RWPE1 (cell line): Measurements from ENCODE around the gene FEN1.

Experiments used
- CTCF ChIA-PET: fragments of 350-600 bp; sonication (Branson Sonifier 250); formaldehyde crosslinking; extraction: SDS; loops from one replicate; lab custom pipeline; 2021; lab: Yijun Ruan, JAX
- POLR2A ChIA-PET: fragments of 400-600 bp; formaldehyde crosslinking; extraction: SDS; loops from one replicate; lab custom pipeline; 2020; ENCODE audit warnings: antibody characterized with exemption; ENCODE audit not compliant: low non-redundant PET; lab: Yijun Ruan, JAX
- DNase-seq: peaks from one replicate; pipeline ENCODE4 v3.0.0; 2012; ENCODE audit warnings: low spot score
- H3K27ac ChIP-seq: fragments of 450-650 bp; 2 replicates; pipeline ENCODE4 v1.5.1; 2017
- TF ChIP-seq, protein P1 (sequence below): fragments of 450-650 bp; conservative IDR thresholded peaks from 2 replicates; pipeline ENCODE4 v1.5.1; 2017; ENCODE audit warnings: low read depth, mild to moderate bottlenecking

Gene FEN1

DNA sequence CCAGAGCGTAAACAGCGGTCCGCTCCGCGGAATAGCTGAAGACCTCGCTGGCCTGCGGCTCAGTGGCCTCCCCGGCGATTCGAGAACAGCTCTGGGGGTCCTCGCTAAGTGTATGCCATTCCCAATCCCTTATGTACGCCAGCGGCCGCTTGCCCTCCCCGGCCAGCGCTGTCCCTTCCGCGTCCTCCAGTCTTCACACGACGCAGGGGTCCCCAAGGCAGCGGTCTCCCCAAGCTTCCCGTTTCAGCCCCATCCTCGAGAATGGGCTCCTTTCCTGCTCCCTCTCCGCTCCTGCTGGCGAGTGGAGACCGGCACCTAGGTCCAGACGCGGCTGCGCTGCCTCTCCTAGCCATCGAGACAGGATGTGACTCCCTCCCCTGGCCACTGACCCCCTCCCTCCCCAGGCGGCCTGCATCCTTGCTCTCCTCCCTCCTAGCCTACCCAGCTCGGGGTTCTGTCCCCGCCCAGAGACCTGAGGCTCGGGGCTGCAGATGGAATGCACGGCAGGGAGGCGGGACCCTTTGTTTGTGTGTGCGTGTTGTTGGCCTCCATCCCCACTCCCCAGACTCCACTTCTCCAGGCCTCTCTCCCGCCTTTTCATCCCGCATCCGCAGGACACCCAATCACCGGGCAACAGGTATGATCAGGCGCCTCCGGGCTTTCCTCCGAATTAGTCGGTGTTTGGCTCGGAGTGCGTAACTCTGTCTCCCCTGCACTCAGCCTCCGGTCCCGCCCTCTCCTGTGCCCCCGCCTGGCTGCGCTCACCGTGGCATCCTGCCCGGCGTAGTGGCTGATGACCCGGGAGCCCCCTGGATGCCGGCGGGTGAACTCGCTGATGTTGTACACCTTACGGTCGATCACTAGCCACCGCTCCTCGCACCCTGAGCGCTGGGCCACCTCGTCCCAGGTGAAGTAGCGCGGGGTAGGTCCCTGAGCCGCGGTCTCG lies 23.4 kb downstream of the FEN1 start:
- TF ChIP-seq, protein P1, sequence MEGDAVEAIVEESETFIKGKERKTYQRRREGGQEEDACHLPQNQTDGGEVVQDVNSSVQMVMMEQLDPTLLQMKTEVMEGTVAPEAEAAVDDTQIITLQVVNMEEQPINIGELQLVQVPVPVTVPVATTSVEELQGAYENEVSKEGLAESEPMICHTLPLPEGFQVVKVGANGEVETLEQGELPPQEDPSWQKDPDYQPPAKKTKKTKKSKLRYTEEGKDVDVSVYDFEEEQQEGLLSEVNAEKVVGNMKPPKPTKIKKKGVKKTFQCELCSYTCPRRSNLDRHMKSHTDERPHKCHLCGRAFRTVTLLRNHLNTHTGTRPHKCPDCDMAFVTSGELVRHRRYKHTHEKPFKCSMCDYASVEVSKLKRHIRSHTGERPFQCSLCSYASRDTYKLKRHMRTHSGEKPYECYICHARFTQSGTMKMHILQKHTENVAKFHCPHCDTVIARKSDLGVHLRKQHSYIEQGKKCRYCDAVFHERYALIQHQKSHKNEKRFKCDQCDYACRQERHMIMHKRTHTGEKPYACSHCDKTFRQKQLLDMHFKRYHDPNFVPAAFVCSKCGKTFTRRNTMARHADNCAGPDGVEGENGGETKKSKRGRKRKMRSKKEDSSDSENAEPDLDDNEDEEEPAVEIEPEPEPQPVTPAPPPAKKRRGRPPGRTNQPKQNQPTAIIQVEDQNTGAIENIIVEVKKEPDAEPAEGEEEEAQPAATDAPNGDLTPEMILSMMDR: no peak
- peak; percentile 82 for DNase-seq
- CTCF ChIA-PET: interaction anchor here (0.6 to 1.7 kb wide), 3 partner anchors 13 to 816 kb away, joined by 3 to 5 read pairs (median 3); no protein-coding TSS in a partner anchor
- POLR2A ChIA-PET: interaction anchor here (0.5 to 1.2 kb wide), 2 partner anchors 24 to 785 kb away, joined by 4 to 8 read pairs; partner anchors contain the start of gene TMEM258
- peak overlapping the region; percentile 97 for H3K27ac ChIP-seq

DNA sequence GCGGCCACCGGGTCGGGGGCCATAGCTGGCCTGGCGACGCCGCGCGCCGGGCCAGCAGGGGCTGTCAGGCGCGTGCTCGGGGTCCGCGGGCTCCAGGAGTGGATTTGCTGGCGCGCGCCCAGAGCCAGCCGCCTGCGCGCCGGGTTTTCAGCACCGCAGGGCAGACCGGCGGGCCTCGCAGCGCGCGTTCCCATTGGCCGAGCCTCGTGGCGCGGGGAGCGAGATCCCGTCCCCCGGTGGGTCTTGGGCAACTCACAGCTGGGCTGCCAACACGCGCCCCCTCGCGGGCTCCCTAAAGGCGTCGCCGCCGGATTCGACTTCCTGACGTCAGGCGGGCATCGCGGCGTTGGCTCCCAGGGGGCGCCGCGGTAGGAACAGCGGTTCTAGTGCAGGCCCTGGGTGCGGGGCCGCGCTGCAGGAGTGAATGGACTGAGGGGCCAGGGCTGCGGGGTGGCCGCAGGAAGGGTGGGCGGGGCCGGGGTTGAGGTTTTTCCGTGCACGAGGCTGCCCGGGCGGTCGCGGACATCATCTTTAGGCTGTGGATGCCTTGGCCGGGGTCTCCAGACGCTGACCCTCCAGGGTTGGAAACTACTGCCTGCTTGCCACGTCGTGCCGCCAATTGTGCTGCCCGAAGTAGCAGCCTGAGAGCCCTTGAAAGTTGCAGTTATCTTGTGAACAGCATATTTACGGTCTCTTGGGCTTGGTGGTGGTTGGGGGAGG lies 24.2 kb downstream of the FEN1 start, which contains the start of gene FADS1:
Gene FADS1 (minus strand): TSS at position 268 of the 720 bp plus-strand sequence. CDS start 74 bp downstream, at position 194.
- ChIA-PET POLR2A (no interaction called here), CTCF (interaction anchor here (0.6 to 0.8 kb wide), 2 partner anchors 131 to 381 kb away, joined by 3 read pairs; no protein-coding TSS in a partner anchor)
- TF ChIP-seq, protein P1: peak; percentile 75
- peak; percentile 95 for DNase-seq
- peak within 1 kb of the TSS; percentile 97 for H3K27ac ChIP-seq

DNA sequence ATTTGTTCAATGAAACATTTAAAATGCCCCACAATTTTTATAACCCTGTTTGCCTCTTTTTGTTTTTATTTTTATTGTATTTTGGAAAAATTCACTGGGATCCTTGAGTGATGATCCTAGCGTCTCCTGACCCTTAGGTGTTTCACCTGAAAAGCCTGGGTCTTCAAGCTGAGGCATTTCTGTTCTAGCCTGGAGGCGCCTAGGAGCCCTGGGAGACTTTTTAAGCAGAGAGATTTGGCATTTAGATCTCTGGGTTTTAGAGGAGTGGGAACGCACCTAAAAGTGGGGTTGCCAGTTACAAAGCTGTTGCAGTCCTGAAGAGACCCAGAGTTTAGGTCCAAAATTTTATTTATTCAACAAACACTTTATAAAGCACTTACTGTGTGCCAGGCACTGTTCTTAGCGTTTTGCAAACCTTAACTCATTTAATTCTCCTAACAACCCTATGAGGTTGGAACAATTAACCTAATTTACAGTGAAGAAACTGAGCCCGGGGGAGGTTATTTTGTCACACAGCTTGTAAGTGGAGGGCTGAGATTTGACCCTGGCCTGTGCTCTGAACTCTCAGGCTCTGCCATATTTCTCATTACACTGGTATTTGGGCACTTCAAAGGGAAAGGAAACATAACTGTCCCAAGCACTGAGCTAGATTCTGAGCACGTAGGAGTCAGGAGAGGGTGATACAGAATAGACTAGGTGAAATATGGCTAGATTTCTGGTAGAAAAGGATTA lies 24.9 kb downstream of the FEN1 start:
- POLR2A ChIA-PET: no interaction called here
- CTCF ChIA-PET: interaction anchor here (0.5 to 0.6 kb wide), 3 partner anchors 79 to 944 kb away, joined by 3 to 5 read pairs (median 3); no protein-coding TSS in a partner anchor

DNA sequence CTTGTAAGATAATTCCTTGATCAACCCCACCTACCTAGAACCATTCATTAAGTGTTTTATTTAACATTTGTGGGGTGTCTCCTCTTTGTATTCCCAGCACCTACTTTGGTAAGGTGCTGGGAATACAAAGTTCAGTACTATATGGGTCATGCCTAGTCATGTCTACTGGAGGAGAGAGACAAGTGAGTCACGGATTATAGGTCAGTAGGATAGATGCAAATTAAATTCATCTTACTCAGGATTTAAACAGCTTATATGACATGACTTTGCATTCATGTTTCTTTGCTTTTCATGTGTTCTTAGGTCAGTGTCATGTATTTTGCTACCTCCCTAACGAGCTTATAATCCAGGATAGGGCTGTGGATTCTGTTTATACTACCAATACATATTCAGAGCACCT lies 27.5 kb downstream of the FEN1 start:
- TF ChIP-seq, protein P1: no peak
- ChIA-PET CTCF (interaction anchor here (0.7 to 1.4 kb wide), 3 partner anchors 79 to 261 kb away, joined by 4 to 5 read pairs (median 4); no protein-coding TSS in a partner anchor), POLR2A (no interaction called here)
- peak; percentile 83 for DNase-seq
- H3K27ac ChIP-seq: peak overlapping the region; percentile 94

More for the DNA sequence above, 24.9 kb downstream of the FEN1 start:
- peak overlapping the region; percentile 97 for H3K27ac ChIP-seq
- TF ChIP-seq, protein P1: no peak
- DNase-seq: no peak

DNA sequence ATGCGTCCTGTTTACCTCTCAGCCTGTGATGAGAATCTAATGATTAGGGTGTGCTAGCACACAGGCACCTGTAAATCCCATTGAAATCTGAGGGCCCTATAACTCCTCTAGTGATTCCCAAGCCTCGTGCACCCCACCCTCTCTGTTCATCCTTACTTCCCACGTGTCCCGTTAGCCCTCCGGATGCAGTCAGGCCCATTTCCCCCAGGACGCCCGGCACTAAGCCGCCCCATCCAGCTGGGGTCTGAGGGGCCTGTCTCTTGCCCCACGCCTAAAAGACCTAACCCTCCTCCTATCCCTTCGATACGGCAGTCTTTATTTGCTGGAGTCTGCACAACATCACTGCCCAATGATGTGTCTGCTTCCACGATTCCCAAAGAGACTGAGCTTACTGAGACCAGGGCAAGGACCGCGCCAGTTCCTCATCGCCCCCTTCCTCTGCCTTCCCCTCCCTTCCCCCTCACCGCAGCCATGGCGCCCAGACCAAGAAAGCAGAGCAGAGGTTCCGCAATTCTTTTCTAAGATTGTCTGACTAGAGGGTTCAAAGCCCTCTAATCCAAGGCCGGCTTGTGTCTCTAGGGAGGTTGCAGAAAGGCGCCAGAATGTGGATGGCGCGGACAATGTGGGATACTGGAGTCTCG lies 34.3 kb downstream of the FEN1 start:
- H3K27ac ChIP-seq: peak overlapping the region; percentile 91
- ChIA-PET POLR2A (no interaction called here), CTCF (no interaction called here)
- TF ChIP-seq, protein P1: no peak
- no peak for DNase-seq
